Body of pancreas (tissue), 4 donors: ENCODE measurements around the gene LRRC1. TPM values are rescaled to one million over a fixed set of nuclear protein-coding genes. Genes with fewer than 3 reads are reported as not detected.

Source experiments
- ATAC-seq: fragments of 150-250 bp; one replicate; pipeline ENCODE4 v1.9.1; 2016
- DNase-seq, 4 donors: peaks; one replicate each; pipeline ENCODE4 v3.0.0-alpha.2; 2019
- H3K27ac ChIP-seq, 4 donors: fragments of 200-600 bp; sonication (generic); 1 replicate in 3 of 4; 2 replicates in 1 of 4; pipeline versions ENCODE4 v1.5.1 to v1.6.1; 2016 to 2019; ENCODE audit warnings: mild to moderate bottlenecking in 1 of 4, mixed read lengths in 1 of 4, moderate library complexity in 1 of 4
- H3K27me3 ChIP-seq, 2 donors: fragments of 200-600 bp; sonication (generic); one replicate each; pipeline ENCODE4 v1.6.0; 2016; ENCODE audit warnings: mild to moderate bottlenecking in 1 of 2
- H3K36me3 ChIP-seq, 2 donors: fragments of 200-600 bp; sonication (generic); replicated peaks in 1 of 2; 2 replicates each; pipeline ENCODE4 v1.5.1; 2016; ENCODE audit warnings: low read depth in 2 of 2; ENCODE audit not compliant: insufficient read depth in 1 of 2
- H3K4me1 ChIP-seq: fragments of 200-600 bp; sonication (generic); one replicate; pipeline ENCODE4 v1.6.0; 2016
- H3K4me3 ChIP-seq, 2 donors: fragments of 200-600 bp; sonication (generic); 1 replicate in 1 of 2; 2 replicates in 1 of 2; pipeline ENCODE4 v1.5.1; 2016 to 2019
- H3K9me3 ChIP-seq, 3 donors: fragments of 200-600 bp; sonication (generic); 1 replicate in 2 of 3; 2 replicates in 1 of 3; pipeline ENCODE4 v1.5.1; 2016
- POLR2A ChIP-seq, 3 donors: fragments of 450-650 bp; IDR thresholded peaks; one replicate each; pipeline ENCODE4 v1.6.1; 2016; ENCODE audit warnings: antibody characterized with exemption in 3 of 3, mild to moderate bottlenecking in 2 of 3
- WGBS, 2 donors: methylation state at CpG; one replicate each; pipeline ENCODE4 v1.1.5; 2017; 5-methylcytosine and 5-hydroxymethylcytosine counted together
- intact Hi-C: fragments of 100-400 bp; cut with DNase I; formaldehyde crosslinking; loops from one replicate; pipeline ENCODE4 v1.15.1; 2023
- total RNA-seq, 2 donors: library from RNA; depleted of rRNA; stranded (reverse); fragments of >200 nt; gene quantifications; one replicate each; pipeline ENCODE4 v1.1.0, GENCODE V29; 2016
- TF ChIP-seq, protein P1 (sequence below), 7 experiments: fragments of 450-650 bp in 4 of 7; fragments of 200-600 bp in 3 of 7; sonication (generic) in 3 of 7; IDR thresholded peaks; one replicate each; pipeline ENCODE4 v1.5.1; 2016 to 2019; ENCODE audit warnings: antibody characterized with exemption in 7 of 7

LRRC1 gene
- total RNA-seq, 2 donors from 2014 or later: 13.2 to 17.1 TPM

- H3K36me3 ChIP-seq: no peaks in the 10 kb centered on the region
- H3K9me3 ChIP-seq: no peaks in the 10 kb centered on the region
- no peak overlapping the region for H3K27ac ChIP-seq
- DNase-seq: no peak
- peaks cover 12% of the 10 kb centered on the region for H3K4me1 ChIP-seq
- WGBS, 2 donors: 97 to 100% methylated on average over 1 of the region's 1 CpG
- intact Hi-C loops: no loop called here
- no peaks in the 10 kb centered on the region for H3K27me3 ChIP-seq
- TF ChIP-seq POLR2A (IDR thresholded peaks at IDR 0.05): no peak
- TF ChIP-seq, protein P1, sequence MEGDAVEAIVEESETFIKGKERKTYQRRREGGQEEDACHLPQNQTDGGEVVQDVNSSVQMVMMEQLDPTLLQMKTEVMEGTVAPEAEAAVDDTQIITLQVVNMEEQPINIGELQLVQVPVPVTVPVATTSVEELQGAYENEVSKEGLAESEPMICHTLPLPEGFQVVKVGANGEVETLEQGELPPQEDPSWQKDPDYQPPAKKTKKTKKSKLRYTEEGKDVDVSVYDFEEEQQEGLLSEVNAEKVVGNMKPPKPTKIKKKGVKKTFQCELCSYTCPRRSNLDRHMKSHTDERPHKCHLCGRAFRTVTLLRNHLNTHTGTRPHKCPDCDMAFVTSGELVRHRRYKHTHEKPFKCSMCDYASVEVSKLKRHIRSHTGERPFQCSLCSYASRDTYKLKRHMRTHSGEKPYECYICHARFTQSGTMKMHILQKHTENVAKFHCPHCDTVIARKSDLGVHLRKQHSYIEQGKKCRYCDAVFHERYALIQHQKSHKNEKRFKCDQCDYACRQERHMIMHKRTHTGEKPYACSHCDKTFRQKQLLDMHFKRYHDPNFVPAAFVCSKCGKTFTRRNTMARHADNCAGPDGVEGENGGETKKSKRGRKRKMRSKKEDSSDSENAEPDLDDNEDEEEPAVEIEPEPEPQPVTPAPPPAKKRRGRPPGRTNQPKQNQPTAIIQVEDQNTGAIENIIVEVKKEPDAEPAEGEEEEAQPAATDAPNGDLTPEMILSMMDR (IDR thresholded peaks at IDR 0.05): no peak
- H3K4me3 ChIP-seq: no peak overlapping the region
- no peak for ATAC-seq
Measured at GRCh38 chr6:53840027-53840426, 45.2 kb downstream of the LRRC1 start.

GRCh38 chr6:53845280-53846195 lies 50.7 kb downstream of the LRRC1 start:
- H3K4me3 ChIP-seq: no peak overlapping the region
- no peak overlapping the region for H3K27ac ChIP-seq
- ATAC-seq (no peak), DNase-seq (no peak)
- no peaks in the 10 kb centered on the region for H3K36me3 ChIP-seq
- intact Hi-C loops: no loop called here
- no peaks in the 10 kb centered on the region for H3K27me3 ChIP-seq
- H3K4me1 ChIP-seq: no peaks in the 10 kb centered on the region
- no peak for TF ChIP-seq POLR2A (IDR thresholded peaks at IDR 0.05)
- TF ChIP-seq, protein P1 (IDR thresholded peaks at IDR 0.05): no peak
- WGBS, 2 donors: 89 to 91% methylated on average over 9 of the region's 9 CpGs
- no peaks in the 10 kb centered on the region for H3K9me3 ChIP-seq

DNA sequence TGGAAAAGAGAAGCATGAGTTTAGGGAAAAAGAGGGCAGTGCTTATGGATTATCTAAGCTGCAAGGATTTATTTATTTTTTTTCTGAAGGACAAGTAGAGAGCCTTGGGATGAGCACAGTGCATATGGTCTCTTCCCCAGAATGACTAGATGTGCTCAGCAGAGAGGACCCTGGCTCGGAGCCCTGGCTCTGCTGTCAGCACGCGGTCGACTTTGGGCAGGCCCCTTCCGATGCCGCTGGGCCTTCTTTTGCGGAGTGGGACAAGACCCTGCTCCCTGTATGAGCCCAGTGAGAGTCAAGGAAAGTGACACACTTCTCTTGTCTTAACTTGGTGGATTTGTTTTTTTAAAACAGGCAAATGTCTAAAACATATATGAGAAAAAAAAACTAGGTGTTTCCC lies 51.4 kb downstream of the LRRC1 start:
- no peak for TF ChIP-seq POLR2A (IDR thresholded peaks at IDR 0.05)
- TF ChIP-seq, protein P1 (IDR thresholded peaks at IDR 0.05): no peak
- no peaks in the 10 kb centered on the region for H3K4me1 ChIP-seq
- WGBS, 2 donors: 82 to 96% methylated on average over 7 of the region's 7 CpGs

DNA sequence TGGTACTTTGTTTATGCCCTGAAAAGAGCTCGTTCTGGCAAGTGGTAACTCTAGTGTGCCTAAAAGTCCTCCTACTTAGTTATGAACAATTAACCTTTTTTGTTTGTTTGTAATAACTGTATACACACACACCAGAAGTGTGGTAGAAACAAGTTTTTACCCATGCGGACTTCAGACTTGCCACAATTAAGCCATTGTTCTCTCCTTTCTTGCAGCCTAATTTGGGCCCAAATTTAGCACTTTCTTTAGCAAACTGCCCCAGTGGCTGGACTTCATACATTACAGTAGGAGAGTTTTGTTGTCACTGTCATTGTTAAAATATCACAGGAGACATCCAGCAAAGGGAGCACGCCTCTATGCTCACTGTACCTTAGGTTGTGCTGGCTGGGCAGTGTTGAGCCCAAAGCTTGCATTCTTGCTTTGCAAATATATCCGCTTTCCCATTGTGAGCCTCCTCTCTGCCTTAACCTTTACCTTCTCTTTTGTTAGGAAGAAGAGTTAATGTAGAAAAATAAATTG lies 53.0 kb downstream of the LRRC1 start:
- ATAC-seq: no peak
- H3K27ac ChIP-seq: no peak overlapping the region
- intact Hi-C loops: no loop called here
- DNase-seq: no peak
- H3K4me1 ChIP-seq: no peaks in the 10 kb centered on the region
- H3K9me3 ChIP-seq: no peaks in the 10 kb centered on the region
- 71 to 97% methylated on average over 4 of the region's 4 CpGs for WGBS, 2 donors
- no peaks in the 10 kb centered on the region for H3K36me3 ChIP-seq
- TF ChIP-seq, protein P1 (IDR thresholded peaks at IDR 0.05): no peak
- no peak for TF ChIP-seq POLR2A (IDR thresholded peaks at IDR 0.05)
- no peak overlapping the region for H3K4me3 ChIP-seq
- no peaks in the 10 kb centered on the region for H3K27me3 ChIP-seq

More for the DNA sequence above, 51.4 kb downstream of the LRRC1 start:
- Histone ChIP-seq H3K9me3 (no peaks in the 10 kb centered on the region), H3K36me3 (no peaks in the 10 kb centered on the region), H3K27me3 (no peaks in the 10 kb centered on the region), H3K4me3 (no peak overlapping the region), H3K27ac (no peak overlapping the region)
- DNase-seq: no peak
- no peak for ATAC-seq
- intact Hi-C loops: no loop called here
